Stimulated activated naive B cell treated with anti-CD40 and anti-IgM and Interleukin-4, amounts not matched to agents 10 μg/mL and 1 μg/mL and 100 μg/mL, for 72 hours (primary cell): ENCODE data around the gene KDM4C.

Source experiments
- ATAC-seq, 2 donors: fragments of 150-1000 bp; cut with Tn5 transposase; replicated peaks; 2 replicates each; pipeline ENCODE4 v1.10.0; 2021; ENCODE audit warnings: moderate library complexity in 1 of 2
- DNase-seq: peaks from one replicate; pipeline ENCODE4 v3.0.0; 2021
- H3K27ac Mint-ChIP-seq: one replicate; pipeline ENCODE4 v1.8.0; 2022; ENCODE audit warnings: mild to moderate bottlenecking, mixed read lengths
- H3K27me3 Mint-ChIP-seq, 2 donors: one replicate each; pipeline ENCODE4 v1.8.0; 2022; ENCODE audit warnings: mixed read lengths in 2 of 2
- H3K36me3 Mint-ChIP-seq, 2 donors: one replicate each; pipeline ENCODE4 v1.8.0; 2022; ENCODE audit warnings: mixed read lengths in 2 of 2, mild to moderate bottlenecking in 1 of 2
- H3K4me1 Mint-ChIP-seq, 2 donors: one replicate each; pipeline ENCODE4 v1.8.0; 2022; ENCODE audit warnings: mixed read lengths in 2 of 2, mild to moderate bottlenecking in 1 of 2
- H3K4me3 Mint-ChIP-seq, 2 donors: one replicate each; pipeline ENCODE4 v1.8.0; 2022; ENCODE audit warnings: mild to moderate bottlenecking in 2 of 2, mixed read lengths in 2 of 2, moderate library complexity in 1 of 2
- H3K9me3 Mint-ChIP-seq, 2 donors: one replicate each; pipeline ENCODE4 v1.8.0; 2022; ENCODE audit warnings: mixed read lengths in 2 of 2, mild to moderate bottlenecking in 1 of 2

KDM4C gene

DNA sequence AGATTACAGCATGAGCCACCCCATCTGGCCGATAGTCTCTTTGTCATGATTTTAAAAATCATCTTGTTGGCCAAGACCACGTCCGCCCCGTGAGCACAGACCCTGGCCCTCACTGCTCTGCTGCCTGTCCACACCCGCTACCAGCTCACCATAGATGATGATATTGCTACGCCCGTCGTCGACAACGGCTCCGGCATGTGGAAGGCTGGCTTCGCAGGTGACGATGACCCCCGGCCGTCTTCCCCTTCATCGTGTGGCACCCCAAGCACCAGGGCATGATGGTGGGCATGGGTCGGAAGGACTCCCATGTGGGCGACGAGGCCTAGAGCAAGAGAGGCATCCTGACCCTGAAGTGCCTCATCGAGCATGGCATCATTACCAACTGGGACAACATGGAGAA is 76.5 kb downstream of the KDM4C start:
- Mint-ChIP-seq H3K27me3 (no peaks in the 10 kb centered on the region), H3K9me3 (peaks cover 2 to 7% of the 10 kb centered on the region in 2 donors), H3K36me3 (peaks cover 46 to 60% of the 10 kb centered on the region in 2 donors), H3K4me3 (no peak overlapping the region), H3K27ac (no peak overlapping the region), H3K4me1 (peaks cover under 1 to 1% of the 10 kb centered on the region in 2 donors)
- DNase-seq (no peak), ATAC-seq (no peak)

DNA sequence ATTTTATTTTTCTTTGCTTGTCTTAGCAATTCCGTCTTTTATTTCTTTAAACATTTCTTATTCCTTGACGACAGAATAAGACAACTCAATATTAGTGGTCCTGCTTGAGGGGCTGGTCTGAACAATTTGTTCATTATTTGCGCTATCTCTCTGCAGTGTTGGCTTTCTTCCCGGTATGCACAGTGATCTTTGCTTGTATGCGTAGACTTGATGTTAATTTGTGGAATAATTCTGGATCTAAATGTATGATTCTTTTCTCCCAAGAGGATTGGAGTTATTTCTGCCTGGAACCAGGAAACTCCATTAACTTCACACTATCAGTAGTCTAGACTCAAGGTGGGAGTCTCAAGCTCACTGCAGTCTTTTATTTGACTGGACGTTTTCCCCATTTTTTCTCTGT is 80.4 kb downstream of the KDM4C start:
- Mint-ChIP-seq H3K27me3 (no peaks in the 10 kb centered on the region), H3K27ac (no peak overlapping the region), H3K4me1 (peaks cover 3 to 17% of the 10 kb centered on the region in 2 donors), H3K36me3 (peaks cover 42 to 51% of the 10 kb centered on the region in 2 donors), H3K9me3 (peaks cover 2 to 7% of the 10 kb centered on the region in 2 donors), H3K4me3 (no peak overlapping the region)
- DNase-seq (no peak), ATAC-seq (no peak)

- Mint-ChIP-seq H3K27me3 (no peaks in the 10 kb centered on the region), H3K36me3 (peaks cover 18 to 27% of the 10 kb centered on the region in 2 donors), H3K27ac (no peak overlapping the region), H3K4me3 (no peak overlapping the region), H3K9me3 (no peaks in the 10 kb centered on the region), H3K4me1 (peaks cover 9 to 30% of the 10 kb centered on the region in 2 donors)
- ATAC-seq (no peak), DNase-seq (no peak)
These were observed 84.8 kb downstream of the KDM4C start for GRCh38 chr9:6842584-6842947.

DNA sequence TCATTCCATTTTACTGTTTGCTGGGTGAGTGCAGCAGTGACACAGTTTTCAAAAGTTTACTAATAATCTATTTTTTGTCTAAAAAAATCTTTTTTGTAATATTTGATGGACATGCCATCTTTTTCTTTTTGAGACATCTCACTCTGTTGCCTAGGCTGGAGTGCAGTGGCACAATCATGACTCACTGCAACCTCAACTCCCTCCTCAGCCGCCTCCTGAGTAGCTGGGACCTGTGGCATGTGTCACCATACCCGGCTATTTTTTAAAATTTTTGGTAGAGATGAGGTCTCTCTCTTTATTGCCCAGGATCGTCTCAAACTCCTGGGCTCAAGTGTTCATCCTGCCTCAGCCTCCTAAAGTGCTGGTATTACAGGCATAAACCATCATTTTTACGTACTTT is 86.0 kb downstream of the KDM4C start:
- ATAC-seq (no peak), DNase-seq (no peak)
- Mint-ChIP-seq H3K27ac (no peak overlapping the region), H3K9me3 (no peaks in the 10 kb centered on the region), H3K36me3 (peaks cover 13 to 22% of the 10 kb centered on the region in 2 donors), H3K4me3 (no peak overlapping the region), H3K27me3 (no peaks in the 10 kb centered on the region), H3K4me1 (peaks cover 9 to 30% of the 10 kb centered on the region in 2 donors)

DNA sequence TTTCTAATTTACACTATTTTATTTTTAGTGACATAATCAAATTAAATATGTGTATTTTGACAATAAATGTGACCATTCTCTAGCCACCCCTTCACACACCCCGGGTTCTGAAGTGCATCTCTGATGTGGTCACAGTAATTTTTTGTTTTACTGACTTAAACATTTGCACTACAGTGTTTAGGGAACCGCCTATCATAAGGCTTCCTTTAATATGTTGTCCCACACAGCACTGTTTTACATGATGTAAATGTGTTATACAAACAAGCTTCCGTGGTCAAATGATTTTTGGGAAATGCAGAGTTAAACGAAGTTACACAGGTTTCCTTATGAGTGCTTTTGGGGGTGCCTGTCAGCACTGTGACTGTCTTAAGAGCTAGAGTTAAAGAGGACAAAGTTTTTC is 86.5 kb downstream of the KDM4C start:
- Mint-ChIP-seq H3K27ac (no peak overlapping the region), H3K27me3 (no peaks in the 10 kb centered on the region), H3K4me1 (peaks cover 9 to 30% of the 10 kb centered on the region in 2 donors), H3K9me3 (no peaks in the 10 kb centered on the region), H3K36me3 (peaks cover 14 to 27% of the 10 kb centered on the region in 2 donors), H3K4me3 (no peak overlapping the region)
- ATAC-seq (no peak), DNase-seq (no peak)

GRCh38 chr9:6845128-6845826 is 87.5 kb downstream of the KDM4C start:
- Mint-ChIP-seq H3K4me1 (peaks cover 9 to 24% of the 10 kb centered on the region in 2 donors), H3K9me3 (no peaks in the 10 kb centered on the region), H3K27ac (peak overlapping the region; percentile 34), H3K4me3 (no peak overlapping the region), H3K36me3 (peaks cover 18 to 36% of the 10 kb centered on the region in 2 donors), H3K27me3 (no peaks in the 10 kb centered on the region)
- DNase-seq (no peak), ATAC-seq (no peak)

- peaks cover 12 to 30% of the 10 kb centered on the region in 2 donors for H3K36me3 Mint-ChIP-seq
- no peak overlapping the region for H3K27ac Mint-ChIP-seq
- DNase-seq = no peak
- no peak overlapping the region for H3K4me3 Mint-ChIP-seq
- peaks cover 9 to 18% of the 10 kb centered on the region in 2 donors for H3K4me1 Mint-ChIP-seq
- no peaks in the 10 kb centered on the region for H3K9me3 Mint-ChIP-seq
- no peak for ATAC-seq
- H3K27me3 Mint-ChIP-seq = no peaks in the 10 kb centered on the region
These were observed 88.1 kb downstream of the KDM4C start for GRCh38 chr9:6845880-6846279.

- DNase-seq (no peak), ATAC-seq (no peak)
- H3K9me3 Mint-ChIP-seq = no peaks in the 10 kb centered on the region
- peaks cover 0 to 8% of the 10 kb centered on the region in 2 donors for H3K4me1 Mint-ChIP-seq
- peaks cover 19 to 52% of the 10 kb centered on the region in 2 donors for H3K36me3 Mint-ChIP-seq
- peak overlapping the region; percentile 49 for H3K27ac Mint-ChIP-seq
- H3K4me3 Mint-ChIP-seq = no peak overlapping the region
- no peaks in the 10 kb centered on the region for H3K27me3 Mint-ChIP-seq
These were observed 94.6 kb downstream of the KDM4C start for GRCh38 chr9:6852243-6852963.

DNA sequence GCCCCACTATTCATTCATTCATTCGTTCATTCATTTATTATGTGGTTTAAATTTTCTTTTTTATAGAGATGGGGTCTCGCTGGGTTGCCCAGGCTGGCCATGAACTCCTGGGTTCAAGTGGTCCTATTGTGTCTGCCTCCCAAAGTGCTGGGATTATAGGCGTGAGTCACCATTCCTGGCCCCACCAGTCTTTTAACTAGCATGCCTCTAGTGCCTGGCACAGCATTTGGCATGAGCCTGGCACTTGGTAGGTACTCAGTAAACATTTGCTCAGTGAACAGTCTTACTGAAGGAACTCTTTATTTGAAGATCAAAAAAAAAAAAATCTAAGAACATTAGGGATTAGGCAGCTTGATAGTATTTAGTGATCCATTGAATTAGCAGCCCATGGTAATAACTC is 98.1 kb downstream of the KDM4C start:
- Mint-ChIP-seq H3K4me1 (peaks cover 5 to 19% of the 10 kb centered on the region in 2 donors), H3K27me3 (no peaks in the 10 kb centered on the region), H3K9me3 (no peaks in the 10 kb centered on the region), H3K27ac (no peak overlapping the region), H3K36me3 (peaks cover 19 to 51% of the 10 kb centered on the region in 2 donors), H3K4me3 (no peak overlapping the region)
- DNase-seq (no peak), ATAC-seq (no peak)

- DNase-seq = no peak
- no peak overlapping the region for H3K4me3 Mint-ChIP-seq
- no peak for ATAC-seq
- peaks cover 36 to 57% of the 10 kb centered on the region in 2 donors for H3K36me3 Mint-ChIP-seq
- H3K27me3 Mint-ChIP-seq = no peaks in the 10 kb centered on the region
- H3K27ac Mint-ChIP-seq = peak overlapping the region; percentile 79
- H3K9me3 Mint-ChIP-seq = peaks cover 4 to 7% of the 10 kb centered on the region in 2 donors
- H3K4me1 Mint-ChIP-seq = peaks cover 13 to 38% of the 10 kb centered on the region in 2 donors
These were observed 106.3 kb downstream of the KDM4C start for GRCh38 chr9:6864102-6864501.

- Mint-ChIP-seq H3K9me3 (peaks cover 3 to 5% of the 10 kb centered on the region in 2 donors), H3K4me1 (peaks cover 29 to 57% of the 10 kb centered on the region in 2 donors), H3K4me3 (no peak overlapping the region), H3K27ac (no peak overlapping the region), H3K27me3 (no peaks in the 10 kb centered on the region), H3K36me3 (peaks cover 28 to 58% of the 10 kb centered on the region in 2 donors)
- ATAC-seq = peak in 1 of 2 donors; percentile 39
- no peak for DNase-seq
These were observed 111.5 kb downstream of the KDM4C start for GRCh38 chr9:6869081-6869948.

DNA sequence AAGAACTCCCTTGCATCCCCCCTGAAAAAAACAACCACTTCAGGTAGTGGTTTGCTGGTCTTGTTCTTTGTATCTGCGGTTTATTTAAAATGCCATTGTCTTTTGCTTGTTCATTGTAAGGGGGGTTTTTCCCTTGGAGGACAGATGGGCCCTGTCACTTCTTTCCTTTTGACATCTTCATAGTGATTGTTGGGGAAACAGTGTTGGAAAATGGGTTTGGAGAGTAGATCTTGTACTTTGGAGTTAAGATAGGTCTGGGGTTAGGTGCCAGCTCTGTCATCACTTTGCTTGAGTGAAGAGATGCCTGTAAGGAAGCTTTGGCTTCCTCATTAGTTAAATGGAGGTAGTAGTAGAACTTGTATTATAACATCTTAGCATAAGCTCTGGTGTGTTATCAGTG is 112.4 kb downstream of the KDM4C start:
- DNase-seq (no peak), ATAC-seq (no peak)
- H3K36me3 Mint-ChIP-seq = peaks cover 29 to 57% of the 10 kb centered on the region in 2 donors
- no peak overlapping the region for H3K4me3 Mint-ChIP-seq
- no peaks in the 10 kb centered on the region for H3K27me3 Mint-ChIP-seq
- H3K4me1 Mint-ChIP-seq = peaks cover 34 to 66% of the 10 kb centered on the region in 2 donors
- H3K9me3 Mint-ChIP-seq = no peaks in the 10 kb centered on the region
- no peak overlapping the region for H3K27ac Mint-ChIP-seq

- Mint-ChIP-seq H3K36me3 (peaks cover 28 to 59% of the 10 kb centered on the region in 2 donors), H3K27me3 (no peaks in the 10 kb centered on the region), H3K4me1 (peaks cover 39 to 73% of the 10 kb centered on the region in 2 donors), H3K27ac (no peak overlapping the region), H3K9me3 (no peaks in the 10 kb centered on the region), H3K4me3 (no peak overlapping the region)
- DNase-seq (no peak), ATAC-seq (no peak)
These were observed 113.1 kb downstream of the KDM4C start for GRCh38 chr9:6870650-6871477.
